NB4 (cell line): ENCODE data around the gene PLCH1.

Experiments used
- DNase-seq: peaks from one replicate; pipeline ENCODE4 v3.0.0; 2010; ENCODE audit warnings: low read depth
- H3K4me3 ChIP-seq: one replicate; pipeline ENCODE4 v1.5.1; 2011; ENCODE audit warnings: mild to moderate bottlenecking, low read depth, low read length, moderate library complexity
- CTCF ChIP-seq: IDR thresholded peaks from one replicate; pipeline ENCODE4 v1.5.1; 2012; ENCODE audit warnings: low read depth, low read length
- MAX ChIP-seq: IDR thresholded peaks from 2 replicates; pipeline ENCODE4 v1.6.1; 2011; ENCODE audit warnings: low read depth, low read length
- MYC ChIP-seq: IDR thresholded peaks from 2 replicates; pipeline ENCODE4 v1.6.1; 2011; ENCODE audit warnings: low read depth, low read length
- POLR2A ChIP-seq: IDR thresholded peaks from 2 replicates; pipeline ENCODE4 v1.6.1; 2011; ENCODE audit warnings: mild to moderate bottlenecking; ENCODE audit not compliant: insufficient read length; ENCODE audit errors: extremely low read depth

PLCH1 gene

GRCh38 chr3:155744626-155745324 lies at the start of gene PLCH1:
Gene PLCH1, minus strand, starts transcription at chr3:155745071. Its CDS starts 40,847 bp downstream, at chr3:155704224.
- peak; percentile 30 for TF ChIP-seq POLR2A
- peak; percentile 58 for TF ChIP-seq MAX
- TF ChIP-seq MYC: no peak; the same call in 1 of the 2 replicates
- TF ChIP-seq CTCF: no peak
- peak within 1 kb of the TSS; percentile 67 for H3K4me3 ChIP-seq
- peak; percentile 72 for DNase-seq

- TF ChIP-seq MYC: no peak
- no peak for TF ChIP-seq MAX
- no peak for TF ChIP-seq POLR2A
- TF ChIP-seq CTCF: no peak
- DNase-seq: no peak
- no peak overlapping the region for H3K4me3 ChIP-seq
Observed at GRCh38 chr3:155792532-155792931, 47.7 kb upstream of the PLCH1 start.

- DNase-seq: peak; percentile 74
Observed at GRCh38 chr3:155791190-155791589, 46.3 kb upstream of the PLCH1 start.

GRCh38 chr3:155790272-155790925 lies 45.5 kb upstream of the PLCH1 start:
- TF ChIP-seq POLR2A (no peak), MYC (no peak), MAX (no peak), CTCF (no peak)
- H3K4me3 ChIP-seq: no peak overlapping the region
- peak; percentile 1 for DNase-seq

More at GRCh38 chr3:155791190-155791589, 46.3 kb upstream of the PLCH1 start:
- H3K4me3 ChIP-seq: no peak overlapping the region
- TF ChIP-seq MAX: no peak
- no peak for TF ChIP-seq CTCF
- no peak for TF ChIP-seq MYC
- TF ChIP-seq POLR2A: no peak

- no peak overlapping the region for H3K4me3 ChIP-seq
- no peak for TF ChIP-seq POLR2A
- TF ChIP-seq MAX: no peak
- no peak for TF ChIP-seq CTCF
- TF ChIP-seq MYC: no peak
- no peak for DNase-seq
Observed at GRCh38 chr3:155785662-155786295, 40.9 kb upstream of the PLCH1 start.
